NCI-H526 (cell line): Measurements from ENCODE around the gene HP1BP3.
A peak's percentile ranks its signal among the peaks of the same experiment; 100 is the strongest.
"Not testable (repeated sequence)": the region's sequence is repeated elsewhere in the genome, so short reads cannot be mapped to it uniquely, and the experiment has no call there.

Source experiments
- DNase-seq, 2 experiments: peaks; one replicate each; lab custom pipeline; 2025; lab: John Stamatoyannopoulos, UW

Gene HP1BP3

DNA sequence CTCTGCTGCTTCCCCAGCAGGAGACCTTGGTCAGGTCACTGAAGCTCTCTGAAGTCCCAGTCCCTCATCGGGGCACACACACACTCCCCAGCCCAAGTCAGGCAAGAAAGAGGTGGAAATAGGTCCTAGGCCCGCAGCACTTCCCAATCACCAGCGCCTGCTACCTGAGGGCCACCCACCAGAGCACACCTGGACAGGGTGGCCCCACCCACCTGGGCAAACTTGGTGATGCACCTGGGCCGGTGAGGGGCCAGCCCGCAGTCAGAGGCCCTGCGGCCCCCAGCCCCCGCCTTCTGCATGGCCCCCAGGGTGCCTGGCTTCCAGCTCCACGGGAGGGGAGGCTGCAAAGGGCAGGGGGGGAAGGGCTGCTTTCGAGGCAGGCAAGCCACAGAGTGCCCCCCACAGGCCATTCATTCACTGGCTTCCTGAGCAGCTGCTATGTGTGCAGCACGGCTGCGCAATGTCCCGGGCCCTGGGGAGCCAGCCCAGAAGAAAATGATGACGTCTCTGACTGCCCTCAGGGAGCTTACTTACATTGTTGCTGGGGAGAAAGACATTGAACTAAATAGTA, 59.3 kb downstream of the HP1BP3 start:
- no peak for DNase-seq

DNA sequence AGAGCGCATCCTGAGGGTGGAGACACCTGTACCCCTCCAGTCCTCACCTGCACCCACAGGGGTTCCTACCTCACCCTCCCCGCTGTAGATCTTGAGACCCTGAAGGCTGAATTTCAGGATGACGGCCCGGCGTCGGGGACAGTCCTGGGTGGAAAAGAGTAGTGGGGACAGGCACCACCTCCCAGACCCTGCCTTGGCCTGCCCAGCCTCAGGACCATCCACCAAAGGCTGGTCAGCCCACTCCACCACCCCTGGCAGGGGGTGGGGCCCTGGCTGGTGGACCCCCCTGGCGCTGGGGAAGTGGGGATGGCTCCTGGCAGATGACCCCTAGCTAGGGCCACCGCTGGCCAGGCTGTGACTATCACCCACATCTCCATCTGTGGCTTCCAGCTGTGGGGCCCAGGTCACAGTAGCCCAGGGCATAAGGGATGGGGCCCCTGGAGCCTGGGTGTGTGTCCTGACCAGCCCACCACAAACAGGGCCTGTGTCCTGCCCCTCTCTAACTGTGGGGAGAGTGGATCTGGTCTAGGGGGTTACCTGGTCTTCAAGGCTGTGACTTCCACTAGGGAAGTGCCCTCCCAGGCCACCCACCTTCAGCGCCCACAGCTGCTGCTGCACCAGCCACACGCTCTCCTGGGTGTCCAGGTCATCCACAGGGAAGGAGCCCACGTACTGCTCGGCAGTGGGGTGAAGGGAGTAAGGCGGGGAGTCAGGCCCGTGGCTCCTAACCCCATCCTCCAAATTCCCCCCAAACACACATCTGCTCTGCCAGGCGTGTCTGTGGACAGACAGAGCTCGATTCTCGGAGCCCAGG, 60.0 kb downstream of the HP1BP3 start:
- DNase-seq = no peak

DNA sequence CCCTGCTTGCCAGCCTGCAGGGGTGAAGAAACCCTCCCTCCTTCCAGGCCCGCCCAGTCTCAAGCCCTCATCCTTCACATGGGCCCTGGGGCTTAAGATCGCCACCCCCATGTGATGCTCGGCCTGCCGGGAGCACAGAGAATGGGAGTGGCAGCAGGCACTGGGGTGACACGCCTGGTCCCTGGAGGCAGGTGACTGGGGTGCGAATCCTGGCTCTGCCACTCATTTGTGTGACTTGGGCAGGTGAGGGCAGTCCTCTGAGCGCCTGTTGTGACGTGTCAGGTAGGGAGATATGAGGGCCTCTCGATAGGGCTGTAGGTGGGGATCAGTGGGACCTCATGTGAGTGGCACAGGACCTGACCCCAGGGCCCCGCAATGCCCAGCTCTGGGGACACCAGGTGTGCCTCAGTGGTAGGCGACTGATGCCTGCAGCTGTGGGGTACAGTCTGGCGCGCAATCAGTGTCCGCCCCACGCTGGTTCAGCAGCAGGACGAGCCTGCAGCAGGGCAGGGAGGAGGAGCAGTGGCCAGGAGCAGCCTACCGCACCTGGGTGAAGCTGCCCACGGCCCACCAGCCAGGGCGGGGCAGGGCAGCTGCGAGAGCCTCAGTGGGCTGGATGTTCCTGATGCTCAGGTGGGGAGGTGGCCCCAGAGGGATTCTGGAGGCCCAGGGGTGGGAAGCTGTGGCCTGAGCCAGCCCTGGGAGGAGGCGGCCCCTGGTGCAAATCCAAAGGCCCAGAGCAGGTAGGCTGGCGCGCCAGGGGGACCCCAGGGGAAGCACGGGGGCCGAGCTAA, 60.8 kb downstream of the HP1BP3 start:
- no peak for DNase-seq

DNA sequence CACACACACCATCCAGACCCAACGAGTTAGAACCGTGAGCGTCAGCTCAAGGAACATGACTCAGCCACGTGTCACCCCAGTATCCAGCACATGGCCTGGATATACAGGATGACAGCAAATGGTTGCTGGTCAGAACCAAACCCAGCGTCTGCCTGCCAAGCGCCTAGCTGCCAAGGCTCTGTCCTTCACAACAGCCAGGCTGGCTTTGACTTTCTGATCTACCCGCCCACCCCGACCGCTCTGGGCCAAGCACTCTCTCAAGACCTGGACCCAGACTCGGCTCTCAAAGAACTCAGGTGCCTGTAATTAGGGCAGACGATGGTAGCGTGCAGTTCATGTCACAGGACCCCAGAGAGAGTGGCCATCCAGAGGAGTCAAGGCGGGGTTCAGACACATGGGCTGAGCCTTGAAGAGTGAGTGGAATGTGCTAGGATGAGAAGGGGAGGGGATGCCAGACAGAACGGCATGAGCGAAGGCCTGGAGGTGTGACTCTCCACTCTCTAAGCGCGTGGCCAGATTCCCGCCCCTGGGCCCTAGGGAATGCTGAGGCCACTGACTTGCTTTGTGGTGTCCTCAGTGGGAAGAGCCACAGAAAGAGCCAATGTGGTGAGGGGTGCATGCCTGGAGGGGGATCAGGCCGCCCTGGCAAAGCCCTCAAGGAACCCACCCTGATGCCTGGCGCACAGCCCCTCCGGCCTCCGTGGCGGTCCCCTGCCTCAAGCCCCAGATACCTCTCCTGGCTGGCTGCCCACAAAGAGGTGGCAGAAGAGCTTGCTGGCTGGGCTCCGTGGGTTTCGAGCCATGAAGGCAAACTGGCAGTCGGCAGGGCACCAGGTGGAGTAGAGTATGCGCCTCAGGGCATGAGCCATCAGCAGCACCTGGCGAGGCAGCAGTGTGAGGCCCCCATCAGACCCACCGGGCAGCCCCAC, 61.7 kb downstream of the HP1BP3 start:
- peak in 1 of 2 experiments; percentile 30 for DNase-seq

DNA sequence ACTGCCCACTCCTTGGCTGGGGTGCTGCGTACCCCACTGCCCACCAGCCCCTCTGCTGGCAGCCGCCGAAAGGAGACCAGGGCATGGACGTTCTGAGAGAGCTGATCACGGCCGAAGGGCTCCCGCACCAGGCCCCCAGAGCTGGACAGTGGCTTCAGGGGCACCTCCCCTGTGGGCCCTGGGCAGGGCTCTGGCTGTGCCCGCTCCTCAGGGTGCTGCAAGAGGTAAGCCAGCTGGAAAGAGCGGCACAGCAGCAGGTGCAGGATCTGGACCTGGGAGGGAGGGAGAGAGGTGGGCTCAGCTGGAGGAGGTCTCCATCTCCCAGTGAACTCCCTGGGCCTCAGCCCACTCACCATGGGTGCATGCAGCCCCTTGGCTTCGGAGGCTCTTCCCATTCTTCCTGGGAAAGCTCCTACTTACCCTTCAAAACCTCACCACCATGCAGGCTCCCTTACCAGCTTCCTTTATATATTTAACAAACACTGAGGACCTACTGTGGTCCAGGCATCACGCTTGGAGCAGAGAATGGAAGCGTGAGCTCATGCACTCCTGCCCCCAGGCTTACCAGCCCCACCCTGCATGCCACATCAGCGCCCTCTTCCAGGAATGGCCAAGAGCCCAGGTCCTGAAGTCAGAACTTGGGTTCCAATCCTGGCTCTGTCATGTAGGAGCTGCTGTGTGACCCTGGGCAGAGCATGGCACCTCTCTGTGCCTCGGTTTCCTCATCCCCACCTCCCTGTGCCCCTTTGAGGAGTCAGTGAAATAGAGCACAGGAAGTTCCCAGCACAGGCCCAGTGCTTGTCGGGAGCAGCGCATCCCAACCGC, 62.5 kb downstream of the HP1BP3 start:
- no peak for DNase-seq

DNA sequence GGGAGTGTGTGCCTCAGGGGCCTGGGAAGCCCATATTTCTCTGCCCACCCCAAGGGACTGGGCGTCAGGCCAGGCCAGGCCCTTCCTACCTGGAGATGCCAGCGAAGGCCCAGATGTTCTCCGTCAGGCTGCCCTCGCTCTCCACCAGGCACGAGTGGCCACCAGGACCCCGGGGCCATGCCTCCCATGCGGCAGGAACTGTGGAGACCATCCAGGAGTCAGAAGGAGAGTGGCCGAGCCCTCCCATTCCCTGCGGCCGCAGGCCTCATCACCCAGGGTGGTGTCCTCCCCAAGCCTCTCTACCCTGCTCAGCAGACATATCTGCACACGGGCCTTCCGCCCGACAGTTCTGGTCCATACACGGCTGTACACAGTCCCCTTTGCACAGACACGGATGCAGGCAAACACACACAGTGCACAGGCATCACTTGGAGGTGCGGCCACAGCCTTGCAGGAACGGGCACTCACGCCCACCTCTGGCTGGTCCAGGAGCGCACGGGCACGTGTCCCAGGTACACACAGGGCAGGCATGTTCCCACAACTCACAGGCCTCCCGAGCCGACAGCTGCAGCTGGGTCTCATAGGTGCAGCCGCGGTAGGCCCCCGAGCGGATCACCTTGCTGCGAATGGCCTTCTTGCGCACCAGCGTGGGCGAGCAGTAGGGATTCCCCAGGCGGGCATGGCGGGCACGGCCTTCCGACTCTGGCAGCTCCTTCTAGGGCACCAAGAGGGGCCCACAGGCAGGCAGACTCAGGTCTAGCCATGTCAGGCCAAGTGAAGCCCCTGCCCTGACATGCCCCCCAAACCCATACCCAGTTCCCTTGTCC, 63.4 kb downstream of the HP1BP3 start:
- no peak for DNase-seq

DNA sequence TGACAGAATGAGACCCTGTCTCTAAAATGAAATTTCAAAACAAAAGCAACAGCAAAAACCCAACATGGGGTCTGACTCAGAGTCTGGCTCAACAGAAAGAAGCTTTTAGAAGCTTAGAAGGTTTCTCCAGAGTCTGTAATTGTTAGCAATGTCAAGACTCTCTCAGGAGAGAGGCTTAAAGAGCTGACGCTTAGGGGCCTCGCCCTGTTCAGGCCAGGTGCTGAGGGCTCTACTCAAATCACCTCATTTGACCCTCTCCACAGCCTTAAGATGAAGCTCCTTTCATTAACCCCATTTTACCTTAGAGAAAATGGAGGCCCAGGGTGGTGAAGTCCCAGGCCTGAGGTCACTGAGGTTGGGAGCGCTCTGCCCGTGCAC, 64.0 kb downstream of the HP1BP3 start:
- DNase-seq = no peak

DNA sequence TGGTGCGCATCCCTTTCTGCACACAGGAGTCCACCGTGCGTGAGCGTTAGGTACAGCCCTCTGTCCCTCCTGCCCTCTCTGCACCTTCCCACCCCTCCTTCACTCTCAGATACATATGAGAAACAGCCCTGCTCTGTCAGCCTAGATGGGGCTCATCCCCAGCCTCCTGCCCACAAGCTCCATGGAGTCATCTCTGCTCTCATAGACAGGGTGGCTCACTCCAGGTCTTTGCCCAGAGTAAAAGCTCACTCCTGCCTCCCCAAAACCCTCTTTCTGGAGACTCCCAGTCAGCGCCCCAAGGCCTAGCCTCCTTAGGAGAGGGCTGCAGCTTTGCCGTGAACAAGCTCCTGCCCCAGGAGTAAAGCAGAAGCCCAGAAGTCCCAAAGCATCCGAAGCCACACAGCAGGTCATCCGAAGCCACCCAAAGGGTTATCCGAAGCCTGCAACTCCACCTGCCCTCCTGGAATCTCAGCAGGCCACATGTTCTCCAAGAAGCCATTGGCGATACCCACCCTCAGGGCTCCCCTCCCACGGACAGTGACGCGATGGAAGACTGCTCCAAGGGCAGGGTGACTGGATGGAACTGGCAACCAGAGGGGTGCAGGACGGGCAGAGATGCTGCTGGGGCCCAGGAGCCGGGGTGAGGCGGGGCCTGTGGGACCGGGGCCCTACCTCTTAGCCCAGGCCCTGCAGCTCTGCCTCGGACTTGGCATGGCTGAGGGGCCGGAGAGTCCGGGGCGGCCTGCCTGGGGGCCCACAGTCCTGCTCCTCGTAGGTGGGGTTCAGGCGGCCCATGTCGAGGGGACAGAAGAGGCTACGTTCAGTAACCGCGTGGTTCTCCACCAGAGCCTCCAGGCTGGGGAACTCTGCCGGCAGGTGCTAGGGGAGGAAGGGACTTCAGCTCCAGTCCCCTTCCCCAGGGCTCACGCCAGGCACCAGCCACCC, 65.7 kb downstream of the HP1BP3 start:
- no peak for DNase-seq

DNA sequence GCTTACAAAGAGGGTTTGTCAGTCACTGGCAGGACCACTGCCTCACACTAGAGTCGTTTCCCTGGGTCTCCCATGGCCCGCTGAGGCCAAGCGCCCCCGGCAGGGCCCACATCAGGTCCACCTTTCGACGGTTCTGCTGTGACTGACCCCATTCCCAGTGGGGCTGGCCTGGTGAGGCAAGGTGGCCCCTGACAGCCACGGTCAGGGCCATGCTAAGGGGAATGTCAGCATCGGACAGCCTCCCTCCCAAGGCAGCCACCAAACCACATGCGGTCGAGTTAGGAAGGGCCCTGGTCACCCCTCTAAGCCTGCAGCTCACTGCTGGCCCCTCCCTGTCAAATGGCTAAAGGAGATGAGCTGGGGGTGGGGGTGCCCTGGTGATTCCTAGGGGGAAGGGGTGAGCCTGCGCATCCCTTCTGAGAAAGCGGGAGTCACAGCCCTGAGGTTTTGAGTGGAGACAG, 66.4 kb downstream of the HP1BP3 start:
- no peak for DNase-seq

DNA sequence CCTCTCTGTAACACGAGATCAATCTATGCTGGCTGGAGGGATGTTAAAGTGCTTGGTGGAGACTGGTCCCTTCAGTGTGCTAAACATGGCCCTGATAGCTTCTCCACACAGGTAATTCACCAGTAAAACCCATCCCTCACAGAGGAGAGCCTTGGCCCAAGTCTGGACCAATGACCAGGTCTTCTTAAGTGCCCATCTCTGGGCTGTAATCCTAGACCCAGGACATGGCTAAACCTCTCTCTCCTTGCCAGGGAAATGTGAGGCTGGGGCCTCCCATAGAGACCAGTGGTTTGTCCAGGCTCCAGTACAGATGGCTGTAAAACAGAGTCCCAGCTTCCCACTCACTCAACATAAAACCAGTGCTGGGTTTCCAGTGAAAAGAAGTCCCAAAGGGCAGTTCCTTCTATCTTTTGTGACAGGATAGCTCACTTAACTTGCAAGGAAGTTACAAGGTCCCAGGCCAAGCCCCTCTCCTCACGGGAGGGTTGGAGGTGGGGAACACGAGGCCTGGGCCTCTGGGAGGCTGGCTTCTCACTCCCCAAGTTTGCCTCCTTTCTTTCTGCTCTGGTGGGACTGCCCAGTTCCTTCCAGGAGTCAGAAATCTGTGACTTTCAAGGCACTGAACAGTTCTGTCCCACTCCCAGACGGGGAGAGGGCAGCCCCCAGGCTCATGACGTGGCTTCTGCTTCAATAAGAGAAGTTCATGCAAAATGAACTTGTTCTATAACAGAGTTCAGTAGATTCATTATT, 67.1 kb downstream of the HP1BP3 start:
- DNase-seq = no peak

DNA sequence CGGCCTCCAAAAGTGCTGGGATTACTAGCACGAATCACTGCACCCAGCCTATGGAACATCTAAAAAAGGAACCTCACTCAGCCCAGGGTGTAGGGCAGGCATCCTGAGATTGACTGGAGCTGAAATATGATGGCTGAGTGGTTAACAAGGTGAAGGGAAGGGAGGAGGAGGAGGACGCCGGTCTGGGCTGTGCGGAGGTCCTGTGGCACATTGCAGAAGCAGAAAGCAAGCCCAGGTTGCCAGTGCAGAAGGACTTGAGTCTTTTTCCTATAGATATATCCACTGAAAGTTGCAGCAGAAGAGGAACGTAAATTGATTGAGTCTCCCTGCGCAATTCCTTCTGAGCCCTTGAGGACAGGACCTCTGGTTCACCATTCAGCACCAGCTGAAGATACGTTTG, 67.8 kb downstream of the HP1BP3 start:
- no peak for DNase-seq

DNA sequence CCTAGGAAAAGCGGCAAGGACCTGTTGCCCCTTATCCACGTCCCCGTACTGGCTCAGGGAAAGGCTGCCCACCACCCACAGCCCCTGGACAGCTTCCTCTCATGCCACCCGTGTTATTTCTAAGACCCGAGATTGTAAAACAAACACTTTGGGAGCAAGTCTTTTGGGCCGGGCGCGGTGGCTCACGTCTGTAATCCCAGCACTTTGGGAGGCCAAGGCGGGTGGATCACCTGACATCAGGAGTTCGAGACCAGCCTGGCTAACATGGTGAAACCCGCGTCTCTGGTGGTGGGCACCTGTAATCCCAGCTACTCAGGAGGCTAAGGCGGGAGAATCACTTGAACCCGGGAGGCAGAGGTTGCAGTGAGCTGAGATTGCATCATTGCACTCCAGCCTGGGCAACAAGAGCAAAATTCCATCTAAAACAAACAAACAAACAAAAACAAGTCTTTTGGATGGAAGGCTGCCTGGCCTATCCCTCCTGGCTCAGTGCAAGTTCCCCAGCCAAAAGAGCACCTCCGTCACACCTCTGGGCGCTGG, 68.7 kb downstream of the HP1BP3 start:
- DNase-seq = not testable (repeated sequence)

DNA sequence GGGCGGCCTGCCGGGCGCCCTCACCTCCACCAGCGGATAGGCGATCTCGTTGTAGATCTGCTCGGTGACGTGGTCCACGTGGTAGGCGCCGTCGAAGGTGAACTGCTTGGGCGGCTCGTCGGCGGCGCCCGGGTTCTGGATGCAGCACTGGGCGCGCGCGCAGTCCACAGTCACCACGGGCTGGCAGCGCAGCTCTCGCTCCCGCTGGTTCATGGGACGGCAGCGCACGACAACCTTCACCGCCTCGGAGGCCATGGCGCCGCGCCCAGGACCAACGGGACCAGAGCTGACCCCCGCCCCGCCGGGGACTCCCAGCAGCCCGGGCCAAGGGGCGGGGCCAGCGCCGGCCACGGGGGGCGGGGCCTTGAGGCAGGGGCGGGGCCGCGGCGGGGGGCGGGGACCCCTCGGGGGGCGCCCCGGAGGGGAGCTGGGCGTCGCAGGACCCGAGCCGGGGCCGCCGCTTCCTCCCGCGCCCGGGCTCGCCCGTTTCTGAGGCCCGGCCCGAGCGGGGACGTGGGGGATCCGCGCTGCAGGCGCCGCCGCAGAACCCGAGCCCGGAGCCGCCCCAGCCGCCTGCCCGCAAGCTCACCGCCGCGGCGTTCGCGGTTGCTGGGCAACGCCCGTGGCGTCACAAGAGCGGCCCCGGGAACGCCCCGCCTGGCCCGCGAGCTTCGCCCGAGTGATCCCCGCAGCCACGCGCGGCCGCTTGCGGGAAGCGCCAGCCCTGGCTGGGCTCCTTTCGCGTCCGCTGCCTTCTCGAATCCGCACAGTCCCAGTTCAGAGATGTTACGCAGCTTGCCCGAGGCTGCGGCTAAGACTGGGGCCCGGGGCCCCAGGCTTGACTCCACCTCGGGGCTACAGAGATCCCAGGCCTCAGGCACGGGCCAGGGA, 69.4 kb downstream of the HP1BP3 start, which contains the start of gene KIF17:
Gene KIF17, minus strand, starts transcription at position 556 of the 891 bp plus-strand sequence. Its CDS starts 301 bp downstream, at position 255.
- peak; percentile 9 to 63 for DNase-seq

DNA sequence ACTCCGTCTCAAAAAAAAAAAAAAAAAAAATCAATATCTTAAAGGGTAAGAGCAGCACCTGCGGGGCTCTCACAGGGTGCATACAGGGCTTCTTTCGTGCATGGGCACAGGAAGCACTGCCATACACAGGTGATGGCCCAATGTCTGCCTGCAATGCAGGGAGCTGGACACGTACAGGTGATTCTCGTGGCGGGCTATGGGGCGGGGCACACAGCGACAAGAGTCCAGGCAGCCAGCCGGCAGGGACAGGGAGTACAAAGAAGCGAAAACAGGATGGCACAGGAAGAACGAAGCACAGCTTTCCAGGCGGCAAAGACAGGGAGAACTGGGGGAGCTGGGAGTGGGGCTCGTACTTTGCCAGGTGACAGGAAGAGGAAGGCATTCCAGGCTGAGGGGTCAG, 70.9 kb downstream of the HP1BP3 start:
- DNase-seq = no peak

DNA sequence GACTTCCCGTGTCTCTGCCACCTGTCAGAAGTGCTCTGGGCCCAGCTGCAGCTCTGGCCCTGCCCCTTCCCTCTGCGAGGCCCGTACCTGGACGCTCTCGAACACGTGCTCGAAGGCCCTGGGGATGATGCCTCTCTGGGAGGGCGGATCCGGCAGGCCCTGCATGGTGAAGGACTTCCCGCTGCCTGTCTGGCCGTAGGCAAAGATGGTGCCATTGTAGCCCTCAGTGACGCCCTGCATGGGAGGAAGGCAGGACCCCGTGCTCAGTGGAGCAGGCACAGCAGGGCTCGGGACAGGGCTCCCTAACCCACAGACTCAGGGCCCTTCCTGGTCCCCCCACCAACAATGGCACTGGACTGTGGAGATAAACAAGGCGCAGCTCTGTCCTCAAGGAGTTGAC, 71.7 kb downstream of the HP1BP3 start:
- no peak for DNase-seq

DNA sequence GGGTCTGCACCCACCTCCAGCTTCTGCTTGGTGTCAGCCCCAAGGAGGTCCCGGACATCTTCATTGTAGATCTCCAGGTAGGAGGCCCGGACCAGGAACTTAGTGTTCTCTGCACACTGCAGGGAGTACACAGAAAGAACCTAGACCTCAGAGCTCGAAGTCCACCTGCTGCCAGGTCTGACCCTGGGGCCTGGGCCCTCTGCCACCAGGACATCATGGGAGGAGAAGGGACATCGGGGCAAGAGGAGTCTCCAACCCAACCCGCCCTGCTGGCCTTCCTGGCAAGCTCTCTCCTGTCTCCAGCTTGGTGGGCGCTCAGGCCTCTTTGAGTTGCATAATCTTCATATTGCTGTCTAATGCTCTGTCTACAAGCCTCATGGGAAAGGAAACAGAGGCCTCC, 73.7 kb downstream of the HP1BP3 start:
- DNase-seq = no peak

DNA sequence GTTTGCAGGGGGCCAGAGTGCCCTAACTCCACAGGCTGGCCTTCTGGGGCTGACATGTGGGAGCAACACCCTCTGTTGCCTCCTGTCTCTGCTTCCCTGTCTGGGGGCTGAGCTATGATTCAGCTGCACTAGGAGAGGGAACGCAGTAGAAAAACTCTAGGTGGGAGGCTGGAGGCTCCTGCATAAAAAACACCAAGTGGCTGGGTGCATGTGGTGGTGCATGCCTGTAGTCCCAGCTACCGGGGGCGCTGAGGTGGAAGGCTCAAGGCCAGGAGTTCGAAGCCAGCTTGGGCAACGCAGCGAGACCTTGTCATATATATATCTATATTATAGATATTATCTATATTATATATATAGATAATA, 74.9 kb downstream of the HP1BP3 start:
- no peak for DNase-seq
